Left ventricle myocardium inferior (tissue), 1 donor: Measurements from ENCODE around the gene TRPV6. TPM values are rescaled to one million over a fixed set of nuclear protein-coding genes. Genes with fewer than 3 reads are reported as not detected.

ENCODE experiments used
- DNase-seq: peaks from one replicate; pipeline ENCODE4 v3.0.0-alpha.2; 2020
- H3K27ac ChIP-seq: fragments of 200-600 bp; replicated peaks from 2 replicates; pipeline ENCODE4 v1.8.0; 2021
- H3K27me3 ChIP-seq: fragments of 200-600 bp; 2 replicates; pipeline ENCODE4 v1.8.0; 2021; ENCODE audit warnings: low read depth
- H3K36me3 ChIP-seq: fragments of 200-600 bp; 2 replicates; pipeline ENCODE4 v1.8.0; 2021
- H3K4me1 ChIP-seq: fragments of 200-600 bp; 2 replicates; pipeline ENCODE4 v1.8.0; 2021
- H3K4me3 ChIP-seq: fragments of 200-600 bp; 2 replicates; pipeline ENCODE4 v1.8.0; 2021; ENCODE audit warnings: mild to moderate bottlenecking, moderate library complexity
- H3K9me3 ChIP-seq: fragments of 200-600 bp; replicated peaks from 2 replicates; pipeline ENCODE4 v1.8.0; 2021
- intact Hi-C: fragments of 100-400 bp; cut with micrococcal nuclease; formaldehyde crosslinking; loops from one replicate; pipeline ENCODE4 v1.11.0; 2022
- total RNA-seq: library from RNA; stranded (reverse); fragmentation: NEBNext Ultra II Directional; extraction: Animal tissue kit (Norgen Biotek cat#: 25700); gene quantifications from one replicate; pipeline ENCODE4 v1.2.1, GENCODE V29; 2021
- TF ChIP-seq, protein P1 (sequence below): fragments of 200-600 bp; IDR thresholded peaks from 2 replicates; pipeline ENCODE4 v1.8.0; 2021; ENCODE audit warnings: antibody characterized with exemption, mild to moderate bottlenecking, borderline replicate concordance
- donor health status: DM: no; HTN: yes; CAD: no; lungs with severe emphysema.

TRPV6 gene
- total RNA-seq, 1 donor from 2014 or later, result not detected

DNA sequence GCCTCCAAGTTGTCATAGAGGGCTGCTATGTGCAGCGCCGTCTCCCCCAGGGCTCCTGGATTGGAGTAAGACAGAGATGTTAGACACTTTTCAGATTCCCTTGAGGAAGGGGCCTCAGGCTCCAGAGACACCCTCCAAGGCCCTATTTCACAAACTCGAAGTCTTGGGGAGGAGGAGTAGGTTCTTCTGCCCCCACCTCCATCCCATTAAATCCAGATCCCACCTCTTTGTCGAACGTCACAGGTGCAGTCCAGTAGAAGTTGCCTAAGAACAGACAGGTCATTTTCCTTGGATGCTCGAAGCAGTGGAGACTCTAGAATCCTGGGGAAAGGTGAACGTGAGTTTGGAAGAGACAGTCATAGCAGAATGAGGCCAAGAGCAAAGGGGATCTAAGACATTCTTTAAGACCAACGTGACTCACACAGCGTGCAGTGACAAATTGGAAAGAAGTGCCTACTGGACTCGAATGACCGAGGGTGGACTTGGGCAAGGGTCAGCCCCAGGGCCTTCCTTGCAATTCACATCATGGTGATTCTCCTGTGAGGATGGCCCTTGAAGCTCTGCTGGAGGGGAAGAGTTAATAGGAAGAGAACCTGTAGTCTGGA lies 44.7 kb upstream of the TRPV6 start:
- Histone ChIP-seq H3K4me1 (no peaks in the 10 kb centered on the region), H3K9me3 (no peaks in the 10 kb centered on the region), H3K27me3 (peaks cover 32% of the 10 kb centered on the region), H3K4me3 (no peak overlapping the region), H3K36me3 (no peaks in the 10 kb centered on the region), H3K27ac (no peak overlapping the region)
- TF ChIP-seq, protein P1, sequence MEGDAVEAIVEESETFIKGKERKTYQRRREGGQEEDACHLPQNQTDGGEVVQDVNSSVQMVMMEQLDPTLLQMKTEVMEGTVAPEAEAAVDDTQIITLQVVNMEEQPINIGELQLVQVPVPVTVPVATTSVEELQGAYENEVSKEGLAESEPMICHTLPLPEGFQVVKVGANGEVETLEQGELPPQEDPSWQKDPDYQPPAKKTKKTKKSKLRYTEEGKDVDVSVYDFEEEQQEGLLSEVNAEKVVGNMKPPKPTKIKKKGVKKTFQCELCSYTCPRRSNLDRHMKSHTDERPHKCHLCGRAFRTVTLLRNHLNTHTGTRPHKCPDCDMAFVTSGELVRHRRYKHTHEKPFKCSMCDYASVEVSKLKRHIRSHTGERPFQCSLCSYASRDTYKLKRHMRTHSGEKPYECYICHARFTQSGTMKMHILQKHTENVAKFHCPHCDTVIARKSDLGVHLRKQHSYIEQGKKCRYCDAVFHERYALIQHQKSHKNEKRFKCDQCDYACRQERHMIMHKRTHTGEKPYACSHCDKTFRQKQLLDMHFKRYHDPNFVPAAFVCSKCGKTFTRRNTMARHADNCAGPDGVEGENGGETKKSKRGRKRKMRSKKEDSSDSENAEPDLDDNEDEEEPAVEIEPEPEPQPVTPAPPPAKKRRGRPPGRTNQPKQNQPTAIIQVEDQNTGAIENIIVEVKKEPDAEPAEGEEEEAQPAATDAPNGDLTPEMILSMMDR, result no peak
- no peak for DNase-seq
- intact Hi-C loops, result no loop called here

DNA sequence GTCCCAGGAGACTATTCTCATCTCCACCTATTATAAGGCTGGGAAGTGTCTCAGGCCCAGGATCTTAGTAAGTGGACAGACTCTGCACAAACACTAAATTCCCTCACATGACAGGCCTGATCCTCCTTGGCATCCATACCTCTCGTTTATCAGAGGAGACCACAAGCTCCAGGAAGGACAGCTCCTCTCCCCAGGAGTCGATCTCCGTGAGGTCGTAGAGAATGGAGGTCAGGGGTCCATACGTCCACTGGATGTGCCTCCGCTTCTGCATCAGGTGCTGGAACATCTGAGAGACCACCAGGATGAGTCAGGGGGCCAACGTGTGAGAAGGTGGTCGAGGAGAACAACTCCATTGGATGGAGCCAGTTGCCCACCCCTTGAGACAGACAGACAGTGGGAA lies 42.4 kb upstream of the TRPV6 start:
- TF ChIP-seq, protein P1, result no peak
- intact Hi-C loops, result no loop called here
- no peaks in the 10 kb centered on the region for H3K36me3 ChIP-seq
- no peaks in the 10 kb centered on the region for H3K4me1 ChIP-seq
- H3K4me3 ChIP-seq, result no peak overlapping the region
- no peak overlapping the region for H3K27ac ChIP-seq
- DNase-seq, result no peak
- H3K9me3 ChIP-seq, result no peaks in the 10 kb centered on the region
- H3K27me3 ChIP-seq, result peaks cover 12% of the 10 kb centered on the region

DNA sequence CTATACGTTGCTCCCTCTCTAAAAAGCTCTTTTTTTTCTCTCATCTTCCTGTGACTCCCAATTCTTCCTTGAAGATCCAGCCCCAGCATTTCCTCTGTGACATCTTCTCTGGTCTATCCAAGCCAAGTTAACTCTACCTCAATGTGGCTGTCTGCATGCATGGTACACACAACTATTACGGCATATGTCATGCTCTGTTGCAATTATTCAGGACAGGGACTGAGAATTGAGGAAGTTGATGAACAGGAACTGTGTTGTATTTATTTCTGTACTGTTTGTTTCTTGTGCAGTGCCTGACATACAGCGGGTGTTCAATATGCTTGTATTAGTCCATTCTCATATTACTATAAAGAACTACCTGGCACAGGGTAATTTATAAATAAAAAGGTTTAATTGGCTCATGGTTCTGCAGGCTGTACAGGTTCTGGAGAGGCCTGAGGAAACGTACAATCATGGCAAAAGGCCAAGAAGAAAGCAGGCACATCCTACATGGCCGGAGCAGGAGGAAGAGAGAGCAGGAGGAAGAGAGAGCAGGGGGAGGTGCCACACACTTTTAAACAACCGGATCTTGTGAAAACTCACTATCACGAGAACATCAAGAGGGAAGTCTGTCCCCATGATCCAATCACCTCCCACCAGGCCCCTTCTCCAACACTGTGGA lies 41.7 kb upstream of the TRPV6 start:
- Histone ChIP-seq H3K27ac (no peak overlapping the region), H3K27me3 (peaks cover 6% of the 10 kb centered on the region), H3K4me1 (no peaks in the 10 kb centered on the region), H3K36me3 (no peaks in the 10 kb centered on the region), H3K9me3 (no peaks in the 10 kb centered on the region), H3K4me3 (no peak overlapping the region)
- TF ChIP-seq, protein P1, result no peak
- DNase-seq, result no peak
- intact Hi-C loops, result no loop called here

DNA sequence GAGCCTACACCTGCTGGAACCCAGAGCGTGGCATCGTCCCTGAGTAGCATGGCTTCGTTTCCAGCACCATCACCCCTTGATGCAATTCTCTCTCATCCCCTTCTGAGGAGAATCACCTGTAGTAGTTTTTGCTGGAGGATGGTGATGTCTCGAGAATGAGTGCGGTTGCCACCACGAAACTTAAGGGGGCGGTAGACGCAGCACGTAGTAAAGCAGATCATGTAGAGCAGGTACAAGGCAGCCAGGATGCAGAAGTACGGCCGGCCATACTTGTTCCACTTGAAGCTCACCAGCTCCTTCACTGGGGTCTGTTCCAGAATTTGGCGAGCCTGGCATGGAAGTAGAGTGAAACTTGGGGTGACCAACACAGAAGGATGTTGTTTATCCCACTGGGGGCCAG lies 39.9 kb upstream of the TRPV6 start:
- H3K9me3 ChIP-seq, result no peaks in the 10 kb centered on the region
- TF ChIP-seq, protein P1, result no peak
- DNase-seq, result no peak
- H3K36me3 ChIP-seq, result no peaks in the 10 kb centered on the region
- no peak overlapping the region for H3K4me3 ChIP-seq
- intact Hi-C loops, result no loop called here
- H3K27me3 ChIP-seq, result peaks cover 4% of the 10 kb centered on the region
- H3K4me1 ChIP-seq, result no peaks in the 10 kb centered on the region
- no peak overlapping the region for H3K27ac ChIP-seq

DNA sequence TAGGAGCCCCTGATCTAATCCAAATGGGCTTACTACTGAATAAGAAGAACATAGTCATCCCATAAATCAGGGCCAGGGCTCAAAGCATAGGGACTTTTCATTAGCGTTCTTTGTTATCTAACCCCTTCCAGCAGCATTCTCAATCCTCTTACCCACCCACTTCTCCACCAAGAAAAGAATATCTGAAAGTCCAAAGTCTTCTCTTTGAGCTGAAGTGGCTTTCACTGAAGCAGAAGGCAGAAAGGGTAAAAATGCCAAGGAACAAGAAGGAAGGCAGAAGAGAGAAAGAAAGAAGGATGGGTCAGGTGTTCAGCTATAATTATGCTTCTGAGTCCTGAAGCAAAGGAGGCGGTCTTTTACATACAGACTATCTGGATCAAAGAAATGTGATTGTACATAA lies 37.8 kb upstream of the TRPV6 start:
- Histone ChIP-seq H3K4me1 (no peaks in the 10 kb centered on the region), H3K9me3 (no peaks in the 10 kb centered on the region), H3K4me3 (no peak overlapping the region), H3K36me3 (no peaks in the 10 kb centered on the region), H3K27ac (no peak overlapping the region), H3K27me3 (peaks cover 9% of the 10 kb centered on the region)
- intact Hi-C loops, result no loop called here
- no peak for DNase-seq
- TF ChIP-seq, protein P1, result no peak
